Measurements from ENCODE around the gene COL5A3. TPM values are rescaled to one million over a fixed set of nuclear protein-coding genes. Genes with fewer than 3 reads are reported as not detected.
"Not testable (repeated sequence)": the region's sequence is repeated elsewhere in the genome, so short reads cannot be mapped to it uniquely, and the experiment has no call there.

The COL5A3 gene
- total RNA-seq, 2 experiments from 2014 or later, result not detected

DNA sequence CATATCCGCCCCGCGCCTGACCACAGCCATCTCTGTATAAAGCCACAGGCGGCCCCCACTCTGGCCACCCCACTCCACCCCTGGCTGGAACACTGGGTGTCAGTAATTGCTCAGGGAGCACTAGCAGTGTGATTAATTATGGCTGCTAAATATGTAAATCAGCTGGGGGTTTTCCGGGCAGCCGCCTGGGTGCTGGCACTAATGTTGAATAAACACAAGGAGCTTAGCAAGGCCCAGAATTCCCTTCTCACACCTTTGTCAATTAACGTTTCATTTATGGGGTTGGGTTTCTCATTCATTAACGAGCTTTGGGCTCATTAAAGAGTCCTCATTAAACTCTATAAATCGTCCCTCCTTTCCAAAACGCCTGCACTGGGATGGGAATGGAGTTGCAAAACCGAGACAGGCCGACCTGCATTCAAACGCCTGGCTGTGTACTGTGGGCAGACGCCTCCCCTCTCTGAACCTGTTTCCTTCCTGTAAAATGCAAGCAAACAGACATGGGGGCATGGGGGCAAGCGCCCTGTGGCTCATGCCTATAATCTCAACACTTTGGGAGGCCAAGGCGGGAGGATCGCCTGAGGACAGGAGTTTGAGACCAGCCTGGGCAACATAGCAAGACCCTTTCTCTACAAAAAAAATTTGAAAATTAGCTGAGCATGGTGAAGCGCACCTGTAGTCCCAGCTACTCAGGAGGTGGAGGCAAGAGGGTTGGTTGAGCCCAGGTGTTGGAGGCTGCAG, 56.3 kb downstream of the COL5A3 start:
- Histone ChIP-seq H2AFZ (ENCODE audit: low read length) (no peak overlapping the region), H3K4me1 (ENCODE audit: insufficient read depth, low read length, poor library complexity, severe bottlenecking) (no peaks in the 10 kb centered on the region), H3K4me2 (ENCODE audit: low read length) (no peak overlapping the region; the same call in 1 of the 2 replicates), H3K9me2 (ENCODE audit: insufficient read depth, low read length) (no peaks in the 10 kb centered on the region), H3K9me3 (ENCODE audit: low read length) (no peaks in the 10 kb centered on the region), H4K20me1 (ENCODE audit: insufficient read depth, low read length) (no peaks in the 10 kb centered on the region), H3K4me3 (ENCODE audit: low read depth, low read length, poor library complexity, severe bottlenecking) (no peak overlapping the region), H3K27ac (ENCODE audit: low read depth, low read length, poor library complexity, severe bottlenecking) (no peak overlapping the region), H3K36me3 (ENCODE audit: insufficient read depth, low read length) (no peaks in the 10 kb centered on the region), H3K79me2 (ENCODE audit: insufficient read depth, low read depth, low read length) (no peaks in the 10 kb centered on the region)
- CTCF ChIA-PET (ENCODE audit: unreplicated experiment), result no interaction called here
- POLR2A ChIA-PET, result no interaction called here
- intact Hi-C loops (cut with micrococcal nuclease; ENCODE audit: unreplicated experiment), result no loop called here
- BruUV-seq (replicated peaks), result no TSS peak
- TF ChIP-seq, protein P1, sequence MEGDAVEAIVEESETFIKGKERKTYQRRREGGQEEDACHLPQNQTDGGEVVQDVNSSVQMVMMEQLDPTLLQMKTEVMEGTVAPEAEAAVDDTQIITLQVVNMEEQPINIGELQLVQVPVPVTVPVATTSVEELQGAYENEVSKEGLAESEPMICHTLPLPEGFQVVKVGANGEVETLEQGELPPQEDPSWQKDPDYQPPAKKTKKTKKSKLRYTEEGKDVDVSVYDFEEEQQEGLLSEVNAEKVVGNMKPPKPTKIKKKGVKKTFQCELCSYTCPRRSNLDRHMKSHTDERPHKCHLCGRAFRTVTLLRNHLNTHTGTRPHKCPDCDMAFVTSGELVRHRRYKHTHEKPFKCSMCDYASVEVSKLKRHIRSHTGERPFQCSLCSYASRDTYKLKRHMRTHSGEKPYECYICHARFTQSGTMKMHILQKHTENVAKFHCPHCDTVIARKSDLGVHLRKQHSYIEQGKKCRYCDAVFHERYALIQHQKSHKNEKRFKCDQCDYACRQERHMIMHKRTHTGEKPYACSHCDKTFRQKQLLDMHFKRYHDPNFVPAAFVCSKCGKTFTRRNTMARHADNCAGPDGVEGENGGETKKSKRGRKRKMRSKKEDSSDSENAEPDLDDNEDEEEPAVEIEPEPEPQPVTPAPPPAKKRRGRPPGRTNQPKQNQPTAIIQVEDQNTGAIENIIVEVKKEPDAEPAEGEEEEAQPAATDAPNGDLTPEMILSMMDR (conservative IDR thresholded peaks at IDR 0.05; ENCODE audit: low read length), result no peak
- TF ChIP-seq EZH2phosphoT487 (IDR thresholded peaks at IDR 0.05; ENCODE audit: borderline replicate concordance, low read depth, low read length), result no peak
- no peak for DNase-seq (ENCODE audit: low spot score)

DNA sequence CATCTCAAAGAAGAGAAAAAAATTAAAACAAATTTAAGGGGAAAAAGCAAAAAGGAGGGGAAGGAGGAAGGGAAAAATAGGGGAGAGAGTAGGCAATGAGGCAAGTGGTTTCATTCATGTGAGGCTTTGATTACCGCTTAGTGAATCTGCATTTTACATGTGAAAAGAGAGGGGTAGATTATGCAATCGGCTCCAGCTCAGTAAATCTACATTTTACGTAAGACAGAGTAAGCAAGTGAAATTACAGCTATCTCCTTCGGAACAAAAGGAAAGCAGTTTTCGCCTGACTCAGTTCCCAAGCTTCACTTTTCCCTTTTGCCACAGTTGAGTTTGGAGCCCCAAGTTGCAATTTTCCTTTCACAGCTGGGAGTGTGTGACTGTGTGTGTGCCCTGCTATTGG, 58.0 kb downstream of the COL5A3 start:
- TF ChIP-seq, protein P1 (conservative IDR thresholded peaks at IDR 0.05; ENCODE audit: low read length), result no peak
- Histone ChIP-seq H3K36me3 (ENCODE audit: insufficient read depth, low read length) (no peaks in the 10 kb centered on the region), H3K79me2 (ENCODE audit: insufficient read depth, low read depth, low read length) (no peaks in the 10 kb centered on the region), H3K27ac (ENCODE audit: low read depth, low read length, poor library complexity, severe bottlenecking) (no peak overlapping the region), H3K4me2 (ENCODE audit: low read length) (no peak overlapping the region), H2AFZ (ENCODE audit: low read length) (no peak overlapping the region), H3K9me3 (ENCODE audit: low read length) (no peaks in the 10 kb centered on the region), H4K20me1 (ENCODE audit: insufficient read depth, low read length) (no peaks in the 10 kb centered on the region), H3K4me3 (ENCODE audit: low read depth, low read length, poor library complexity, severe bottlenecking) (no peak overlapping the region), H3K4me1 (ENCODE audit: insufficient read depth, low read length, poor library complexity, severe bottlenecking) (no peaks in the 10 kb centered on the region), H3K9me2 (ENCODE audit: insufficient read depth, low read length) (no peaks in the 10 kb centered on the region)
- no peak for DNase-seq (ENCODE audit: low spot score)
- POLR2A ChIA-PET, result interaction anchor here (0.8 kb wide), 1 partner anchor 9 kb away, joined by 3 read pairs; no protein-coding TSS in a partner anchor
- intact Hi-C loops (cut with micrococcal nuclease; ENCODE audit: unreplicated experiment), result no loop called here
- no TSS peak for BruUV-seq (replicated peaks)
- CTCF ChIA-PET (ENCODE audit: unreplicated experiment), result no interaction called here

DNA sequence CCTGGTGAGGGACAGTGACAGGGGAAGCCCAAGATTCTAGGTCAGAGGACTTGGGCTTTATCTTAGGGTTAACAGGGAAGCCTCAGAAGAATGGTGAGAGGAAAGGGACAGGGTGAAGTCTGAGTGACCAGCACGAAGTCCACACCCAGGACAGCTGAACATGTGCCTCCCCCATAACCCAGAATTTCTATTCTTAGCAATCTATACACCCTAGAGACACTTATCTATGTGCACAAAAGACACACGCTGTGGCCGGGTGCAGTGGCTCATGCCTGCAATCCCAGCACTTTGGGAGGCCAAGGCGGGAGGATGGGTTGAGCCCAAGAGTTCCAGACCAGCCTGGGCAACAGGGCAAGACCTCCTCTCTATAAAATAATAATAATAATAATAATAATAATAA, 62.9 kb downstream of the COL5A3 start:
- no peaks in the 10 kb centered on the region for H3K4me1 ChIP-seq (ENCODE audit: insufficient read depth, low read length, poor library complexity, severe bottlenecking)
- POLR2A ChIA-PET, result no interaction called here
- no peaks in the 10 kb centered on the region for H3K79me2 ChIP-seq (ENCODE audit: insufficient read depth, low read depth, low read length)
- no peak for TF ChIP-seq EZH2phosphoT487 (IDR thresholded peaks at IDR 0.05; ENCODE audit: borderline replicate concordance, low read depth, low read length)
- TF ChIP-seq, protein P1 (conservative IDR thresholded peaks at IDR 0.05; ENCODE audit: low read length), result no peak
- no peak overlapping the region for H3K4me2 ChIP-seq (ENCODE audit: low read length)
- H3K36me3 ChIP-seq (ENCODE audit: insufficient read depth, low read length), result no peaks in the 10 kb centered on the region
- intact Hi-C loops (cut with micrococcal nuclease; ENCODE audit: unreplicated experiment), result no loop called here
- no peaks in the 10 kb centered on the region for H3K9me3 ChIP-seq (ENCODE audit: low read length)
- no peaks in the 10 kb centered on the region for H3K9me2 ChIP-seq (ENCODE audit: insufficient read depth, low read length)
- no peak for DNase-seq (ENCODE audit: low spot score)
- CTCF ChIA-PET (ENCODE audit: unreplicated experiment), result no interaction called here
- H4K20me1 ChIP-seq (ENCODE audit: insufficient read depth, low read length), result no peaks in the 10 kb centered on the region
- no peak overlapping the region for H3K4me3 ChIP-seq (ENCODE audit: low read depth, low read length, poor library complexity, severe bottlenecking)
- no peak overlapping the region for H2AFZ ChIP-seq (ENCODE audit: low read length)
- no TSS peak for BruUV-seq (replicated peaks)
- H3K27ac ChIP-seq (ENCODE audit: low read depth, low read length, poor library complexity, severe bottlenecking), result no peak overlapping the region

DNA sequence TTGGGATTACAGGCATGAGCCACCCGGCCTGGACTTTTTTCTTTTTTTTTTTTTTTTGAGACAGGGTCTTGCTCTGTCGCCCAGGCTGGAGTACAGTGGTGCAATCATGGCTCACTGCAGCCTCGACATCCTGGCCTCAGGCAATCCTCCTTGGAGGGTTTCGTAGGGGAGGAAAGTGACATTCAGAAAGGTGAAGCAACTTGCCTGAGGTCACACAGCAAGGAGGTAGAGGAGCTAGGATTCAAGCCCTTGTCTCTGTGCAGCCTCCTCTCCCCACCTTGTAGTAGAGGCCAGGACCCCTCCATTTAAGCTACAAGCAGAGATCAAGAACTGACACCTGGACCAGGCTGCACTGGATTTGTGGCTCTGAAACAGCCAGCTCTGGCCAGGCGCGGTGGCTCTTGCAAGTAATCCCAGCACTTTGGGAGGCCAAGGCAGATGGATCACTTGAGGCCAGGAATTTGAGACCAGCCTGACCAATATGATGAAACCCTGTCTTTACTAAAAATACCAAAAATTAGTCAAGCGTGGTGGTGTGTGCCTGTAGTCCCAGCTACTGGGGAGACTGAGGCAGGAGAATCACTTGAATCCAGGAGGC, 63.7 kb downstream of the COL5A3 start:
- POLR2A ChIA-PET; H2AFZ ChIP-seq (ENCODE audit: low read length); H3K9me2 ChIP-seq (ENCODE audit: insufficient read depth, low read length); BruUV-seq (replicated peaks); intact Hi-C loops (cut with micrococcal nuclease; ENCODE audit: unreplicated experiment); H3K36me3 ChIP-seq (ENCODE audit: insufficient read depth, low read length); DNase-seq (ENCODE audit: low spot score); H3K4me1 ChIP-seq (ENCODE audit: insufficient read depth, low read length, poor library complexity, severe bottlenecking); H4K20me1 ChIP-seq (ENCODE audit: insufficient read depth, low read length); CTCF ChIA-PET (ENCODE audit: unreplicated experiment); H3K4me3 ChIP-seq (ENCODE audit: low read depth, low read length, poor library complexity, severe bottlenecking); H3K9me3 ChIP-seq (ENCODE audit: low read length); H3K4me2 ChIP-seq (ENCODE audit: low read length); H3K79me2 ChIP-seq (ENCODE audit: insufficient read depth, low read depth, low read length); H3K27ac ChIP-seq (ENCODE audit: low read depth, low read length, poor library complexity, severe bottlenecking): not testable (repeated sequence)

All from OCI-LY7 (cell line).